SJCRH30 (cell line): ENCODE results near the gene CACNA1D. TPM values are rescaled to one million over a fixed set of nuclear protein-coding genes. Genes with fewer than 3 reads are reported as not detected.

Experiments
- DNase-seq, 2 experiments: peaks; one replicate each; pipeline ENCODE4 v3.0.0-alpha.2; 2015 to 2020
- H3K27ac ChIP-seq: fragments of 250-450 bp; sonication (Bioruptor Pico); 2 replicates; pipeline ENCODE4 v1.5.1; 2020; ENCODE audit warnings: mild to moderate bottlenecking, moderate library complexity
- H3K27me3 ChIP-seq: fragments of 250-450 bp; sonication (Bioruptor Pico); 2 replicates; pipeline ENCODE4 v1.5.1; 2020; ENCODE audit warnings: mild to moderate bottlenecking, moderate library complexity
- H3K36me3 ChIP-seq: fragments of 250-450 bp; sonication (Bioruptor Pico); 2 replicates; pipeline ENCODE4 v1.5.1; 2020; ENCODE audit warnings: mild to moderate bottlenecking, moderate library complexity
- H3K4me1 ChIP-seq: fragments of 250-450 bp; sonication (Bioruptor Pico); 2 replicates; pipeline ENCODE4 v1.5.1; 2020; ENCODE audit warnings: mild to moderate bottlenecking, moderate library complexity
- H3K4me3 ChIP-seq: fragments of 250-450 bp; sonication (Bioruptor Pico); 2 replicates; pipeline ENCODE4 v1.5.1; 2020; ENCODE audit warnings: mild to moderate bottlenecking, moderate library complexity
- H3K9me3 ChIP-seq: fragments of 250-450 bp; sonication (Bioruptor Pico); replicated peaks from 2 replicates; pipeline ENCODE4 v1.5.1; 2020; ENCODE audit warnings: mild to moderate bottlenecking, moderate library complexity
- total RNA-seq: library from RNA; depleted of rRNA; stranded (reverse); fragments of >200 nt; shearing (Covaris generic); gene quantifications from 2 replicates; pipeline ENCODE4 v1.2.3, GENCODE V29; 2014

The CACNA1D gene
- total RNA-seq, 1 experiment from 2014 or later = not detected

- no peak overlapping the region for H3K27ac ChIP-seq
- no peaks in the 10 kb centered on the region for H3K36me3 ChIP-seq
- H3K9me3 ChIP-seq = no peaks in the 10 kb centered on the region
- H3K4me3 ChIP-seq = no peak overlapping the region
- no peaks in the 10 kb centered on the region for H3K27me3 ChIP-seq
- no peaks in the 10 kb centered on the region for H3K4me1 ChIP-seq
- no peak for DNase-seq
These were observed 97.2 kb downstream of the CACNA1D start for GRCh38 chr3:53591646-53592045.

DNA sequence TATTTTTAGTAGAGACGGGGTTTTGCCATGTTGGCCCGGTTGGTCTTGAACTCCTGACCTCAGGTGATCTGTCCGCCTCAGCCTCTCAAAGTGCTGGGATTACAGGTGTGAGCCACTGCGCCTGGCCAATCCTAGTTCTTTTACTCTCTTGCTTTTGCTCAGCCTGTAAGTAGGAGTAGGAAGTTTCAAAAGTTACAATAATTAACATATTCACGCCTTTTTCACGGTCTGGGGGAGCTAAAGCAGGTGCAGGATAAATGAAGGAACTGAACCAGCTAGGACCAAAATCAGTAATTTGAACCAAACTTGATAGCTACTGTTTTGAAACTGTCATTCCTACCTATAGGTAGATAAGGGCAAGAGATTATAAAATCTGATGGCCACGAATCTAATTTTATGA, 98.5 kb downstream of the CACNA1D start:
- H3K4me3 ChIP-seq = no peak overlapping the region
- no peak for DNase-seq

GRCh38 chr3:53593611-53594010, 99.2 kb downstream of the CACNA1D start:
- no peak overlapping the region for H3K4me3 ChIP-seq
- H3K36me3 ChIP-seq = no peaks in the 10 kb centered on the region
- no peaks in the 10 kb centered on the region for H3K9me3 ChIP-seq
- no peak for DNase-seq
- no peak overlapping the region for H3K27ac ChIP-seq
- H3K4me1 ChIP-seq = no peaks in the 10 kb centered on the region
- H3K27me3 ChIP-seq = no peaks in the 10 kb centered on the region

More for the DNA sequence above, 98.5 kb downstream of the CACNA1D start:
- H3K4me1 ChIP-seq = no peaks in the 10 kb centered on the region
- H3K36me3 ChIP-seq = no peaks in the 10 kb centered on the region
- no peak overlapping the region for H3K27ac ChIP-seq
- no peaks in the 10 kb centered on the region for H3K9me3 ChIP-seq
- H3K27me3 ChIP-seq = no peaks in the 10 kb centered on the region

DNA sequence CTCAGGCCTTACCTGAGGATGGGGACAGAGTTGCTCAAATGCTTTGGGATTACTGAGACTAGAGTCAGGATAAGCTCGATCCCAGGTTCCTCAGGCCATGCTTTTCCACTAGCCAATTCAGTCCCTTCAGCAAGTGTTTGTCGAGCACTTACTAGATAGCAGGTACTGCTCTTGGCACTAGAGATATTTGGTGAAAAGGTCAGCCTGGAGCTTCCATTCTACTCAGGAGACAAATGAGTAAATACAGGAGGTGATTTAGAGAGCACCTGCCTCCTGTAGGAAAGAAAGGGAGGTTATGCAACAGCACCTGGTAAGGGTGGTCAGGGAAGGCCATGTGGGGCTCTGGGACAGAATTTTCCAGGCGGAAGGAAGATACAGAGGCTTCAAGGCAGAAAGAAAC, 99.9 kb downstream of the CACNA1D start:
- no peaks in the 10 kb centered on the region for H3K36me3 ChIP-seq
- H3K4me3 ChIP-seq = no peak overlapping the region
- H3K27me3 ChIP-seq = no peaks in the 10 kb centered on the region
- no peaks in the 10 kb centered on the region for H3K4me1 ChIP-seq
- no peak overlapping the region for H3K27ac ChIP-seq
- no peaks in the 10 kb centered on the region for H3K9me3 ChIP-seq
- DNase-seq = no peak

- H3K27ac ChIP-seq = no peak overlapping the region
- no peak overlapping the region for H3K4me3 ChIP-seq
- no peaks in the 10 kb centered on the region for H3K9me3 ChIP-seq
- no peaks in the 10 kb centered on the region for H3K27me3 ChIP-seq
- H3K36me3 ChIP-seq = no peaks in the 10 kb centered on the region
- H3K4me1 ChIP-seq = no peaks in the 10 kb centered on the region
- DNase-seq = no peak
These were observed 101.2 kb downstream of the CACNA1D start for GRCh38 chr3:53595660-53596059.

DNA sequence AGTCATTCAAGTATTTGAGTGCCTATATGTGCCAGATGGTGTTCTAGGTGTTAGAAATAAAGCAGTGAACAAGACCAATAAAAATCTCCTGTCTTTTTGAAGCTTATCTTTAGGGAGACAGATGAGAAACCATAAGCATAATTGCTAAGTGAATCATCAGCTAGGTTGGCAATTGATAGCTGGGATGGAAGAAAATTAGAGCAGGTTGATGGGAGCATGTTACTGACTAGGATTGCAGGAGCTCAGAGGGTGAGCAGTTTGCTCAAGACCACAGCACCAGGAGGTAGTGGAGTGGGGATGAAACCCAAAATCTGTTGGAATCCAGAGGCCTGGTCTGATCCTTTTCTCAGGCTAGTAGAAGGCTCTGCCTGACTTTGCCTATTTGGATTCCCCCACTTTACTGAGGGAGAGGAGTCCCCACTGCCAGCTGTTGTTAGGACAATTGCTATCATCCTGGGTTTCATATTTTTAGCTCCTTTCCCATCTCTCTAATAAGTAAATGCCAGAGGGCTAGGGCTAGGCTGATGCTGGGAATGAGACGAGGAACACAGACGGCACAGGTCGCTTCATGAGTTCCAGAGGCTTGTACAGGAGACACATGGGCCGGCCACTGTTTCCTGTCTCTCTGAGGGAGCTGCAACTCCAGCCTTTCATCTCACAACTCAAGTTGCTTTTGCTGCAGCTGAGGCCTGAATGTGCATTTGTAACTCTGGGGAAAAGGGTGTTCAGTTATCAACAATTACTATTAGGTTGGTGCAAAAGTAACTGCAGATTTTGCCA, 102.9 kb downstream of the CACNA1D start:
- Histone ChIP-seq H3K4me1 (no peaks in the 10 kb centered on the region), H3K36me3 (no peaks in the 10 kb centered on the region), H3K4me3 (no peak overlapping the region), H3K27ac (no peak overlapping the region), H3K9me3 (no peaks in the 10 kb centered on the region), H3K27me3 (no peaks in the 10 kb centered on the region)
- DNase-seq = no peak

DNA sequence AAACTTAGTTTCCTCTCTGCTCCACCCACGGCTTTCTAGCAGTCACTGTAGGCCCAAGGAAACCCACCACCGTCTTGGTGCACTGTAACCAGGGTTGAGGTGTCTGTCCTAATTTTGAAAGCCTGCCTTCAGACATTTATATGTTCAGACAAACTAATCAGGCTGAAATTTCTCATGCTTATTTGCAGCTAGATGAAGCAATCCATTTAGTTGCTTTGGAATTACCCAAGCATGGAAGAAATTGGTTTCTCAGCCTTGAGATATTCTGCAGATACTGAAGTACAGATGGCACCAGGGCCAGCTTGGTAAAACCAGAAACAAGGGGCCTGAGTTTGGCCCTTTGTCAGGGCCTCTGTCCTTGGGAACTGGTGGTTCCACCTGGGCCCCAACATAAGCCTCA, 105.4 kb downstream of the CACNA1D start:
- Histone ChIP-seq H3K27ac (no peak overlapping the region), H3K9me3 (no peaks in the 10 kb centered on the region), H3K4me1 (no peaks in the 10 kb centered on the region), H3K27me3 (no peaks in the 10 kb centered on the region), H3K36me3 (no peaks in the 10 kb centered on the region), H3K4me3 (no peak overlapping the region)
- DNase-seq = no peak

GRCh38 chr3:53602866-53603265, 108.5 kb downstream of the CACNA1D start:
- no peak overlapping the region for H3K27ac ChIP-seq
- H3K4me1 ChIP-seq = no peaks in the 10 kb centered on the region
- H3K36me3 ChIP-seq = no peaks in the 10 kb centered on the region
- no peak overlapping the region for H3K4me3 ChIP-seq
- no peak for DNase-seq
- H3K9me3 ChIP-seq = no peaks in the 10 kb centered on the region
- no peaks in the 10 kb centered on the region for H3K27me3 ChIP-seq

GRCh38 chr3:53604232-53604631, 109.8 kb downstream of the CACNA1D start:
- Histone ChIP-seq H3K9me3 (no peaks in the 10 kb centered on the region), H3K27ac (no peak overlapping the region), H3K27me3 (no peaks in the 10 kb centered on the region), H3K4me1 (no peaks in the 10 kb centered on the region), H3K36me3 (no peaks in the 10 kb centered on the region), H3K4me3 (no peak overlapping the region)
- no peak for DNase-seq

DNA sequence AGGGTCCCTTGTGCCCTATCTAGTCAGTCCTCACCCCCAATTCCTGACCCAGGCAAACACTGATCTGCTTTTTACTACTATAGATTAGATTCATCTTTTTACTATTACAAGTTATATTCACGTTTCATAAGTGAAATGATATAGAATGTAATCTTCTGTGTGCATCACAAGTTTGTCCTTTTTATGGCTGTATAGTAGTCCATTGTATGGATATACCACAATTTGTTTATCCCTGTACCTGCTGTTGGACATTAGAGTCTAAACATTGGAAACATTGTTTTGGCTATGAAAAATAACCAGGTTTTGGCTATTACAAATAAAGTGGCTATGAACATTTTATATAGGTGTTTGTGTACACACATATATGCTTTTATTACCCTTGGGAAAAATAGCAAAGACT, 112.4 kb downstream of the CACNA1D start:
- no peaks in the 10 kb centered on the region for H3K27me3 ChIP-seq
- H3K36me3 ChIP-seq = no peaks in the 10 kb centered on the region
- no peak for DNase-seq
- H3K9me3 ChIP-seq = no peaks in the 10 kb centered on the region
- no peak overlapping the region for H3K4me3 ChIP-seq
- H3K27ac ChIP-seq = no peak overlapping the region
- no peaks in the 10 kb centered on the region for H3K4me1 ChIP-seq

DNA sequence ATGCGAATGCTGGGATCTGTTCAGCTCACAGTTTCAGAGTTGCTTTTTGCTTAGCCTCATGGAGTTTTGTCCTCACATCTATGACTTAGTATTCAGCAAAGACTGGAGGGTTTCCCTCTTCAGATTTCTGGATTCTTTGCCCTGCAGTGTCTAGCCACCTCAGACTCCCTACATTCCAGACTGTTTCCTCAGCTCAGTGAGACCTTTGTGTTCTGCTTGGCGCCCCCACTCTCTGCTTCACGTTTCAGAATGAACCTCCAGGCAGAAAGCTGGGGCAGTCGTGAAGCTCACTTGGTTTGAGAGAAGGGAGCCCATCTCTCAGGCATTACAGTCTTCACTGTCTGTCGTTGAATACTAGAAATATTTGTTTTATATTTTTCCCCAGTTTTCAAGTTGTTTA, 118.1 kb downstream of the CACNA1D start:
- Histone ChIP-seq H3K36me3 (no peaks in the 10 kb centered on the region), H3K4me1 (no peaks in the 10 kb centered on the region), H3K4me3 (no peak overlapping the region), H3K27ac (no peak overlapping the region), H3K9me3 (no peaks in the 10 kb centered on the region), H3K27me3 (no peaks in the 10 kb centered on the region)
- no peak for DNase-seq

GRCh38 chr3:53613125-53613524, 118.7 kb downstream of the CACNA1D start:
- Histone ChIP-seq H3K4me3 (no peak overlapping the region), H3K27ac (no peak overlapping the region), H3K36me3 (no peaks in the 10 kb centered on the region), H3K4me1 (no peaks in the 10 kb centered on the region), H3K27me3 (peaks cover 4% of the 10 kb centered on the region; the same call in 1 of the 2 replicates), H3K9me3 (no peaks in the 10 kb centered on the region)
- no peak for DNase-seq

- H3K4me1 ChIP-seq = no peaks in the 10 kb centered on the region
- no peaks in the 10 kb centered on the region for H3K9me3 ChIP-seq
- no peak for DNase-seq
- H3K4me3 ChIP-seq = no peak overlapping the region
- H3K36me3 ChIP-seq = no peaks in the 10 kb centered on the region
- H3K27ac ChIP-seq = no peak overlapping the region
- H3K27me3 ChIP-seq = peaks cover 4% of the 10 kb centered on the region; the same call in 1 of the 2 replicates
These were observed 119.9 kb downstream of the CACNA1D start for GRCh38 chr3:53614307-53614706.

GRCh38 chr3:53616321-53616720, 121.9 kb downstream of the CACNA1D start:
- Histone ChIP-seq H3K9me3 (no peaks in the 10 kb centered on the region), H3K27ac (no peak overlapping the region), H3K36me3 (no peaks in the 10 kb centered on the region), H3K27me3 (peaks cover 4% of the 10 kb centered on the region; the same call in 1 of the 2 replicates), H3K4me1 (no peaks in the 10 kb centered on the region), H3K4me3 (no peak overlapping the region)
- DNase-seq = no peak

GRCh38 chr3:53616971-53617892, 122.8 kb downstream of the CACNA1D start:
- Histone ChIP-seq H3K36me3 (no peaks in the 10 kb centered on the region), H3K27me3 (peaks cover 4% of the 10 kb centered on the region; the same call in 1 of the 2 replicates), H3K27ac (no peak overlapping the region), H3K4me3 (no peak overlapping the region), H3K4me1 (no peaks in the 10 kb centered on the region), H3K9me3 (no peaks in the 10 kb centered on the region)
- no peak for DNase-seq
